Breast epithelium (tissue), 3 donors: ENCODE data around the gene BRF1.

Experiments
- POLR2AphosphoS5 ChIP-seq, 3 donors: sonication (generic); formaldehyde crosslinking; IDR thresholded peaks; one replicate each; pipeline ENCODE4 v1.6.1; 2017; ENCODE audit warnings: antibody characterized with exemption in 3 of 3
- TF ChIP-seq, protein P1 (sequence below), 3 donors: fragments of 450-650 bp; IDR thresholded peaks; one replicate each; pipeline ENCODE4 v1.5.1; 2016 to 2017; ENCODE audit warnings: antibody characterized with exemption in 3 of 3, mild to moderate bottlenecking in 3 of 3, moderate library complexity in 3 of 3

DNA sequence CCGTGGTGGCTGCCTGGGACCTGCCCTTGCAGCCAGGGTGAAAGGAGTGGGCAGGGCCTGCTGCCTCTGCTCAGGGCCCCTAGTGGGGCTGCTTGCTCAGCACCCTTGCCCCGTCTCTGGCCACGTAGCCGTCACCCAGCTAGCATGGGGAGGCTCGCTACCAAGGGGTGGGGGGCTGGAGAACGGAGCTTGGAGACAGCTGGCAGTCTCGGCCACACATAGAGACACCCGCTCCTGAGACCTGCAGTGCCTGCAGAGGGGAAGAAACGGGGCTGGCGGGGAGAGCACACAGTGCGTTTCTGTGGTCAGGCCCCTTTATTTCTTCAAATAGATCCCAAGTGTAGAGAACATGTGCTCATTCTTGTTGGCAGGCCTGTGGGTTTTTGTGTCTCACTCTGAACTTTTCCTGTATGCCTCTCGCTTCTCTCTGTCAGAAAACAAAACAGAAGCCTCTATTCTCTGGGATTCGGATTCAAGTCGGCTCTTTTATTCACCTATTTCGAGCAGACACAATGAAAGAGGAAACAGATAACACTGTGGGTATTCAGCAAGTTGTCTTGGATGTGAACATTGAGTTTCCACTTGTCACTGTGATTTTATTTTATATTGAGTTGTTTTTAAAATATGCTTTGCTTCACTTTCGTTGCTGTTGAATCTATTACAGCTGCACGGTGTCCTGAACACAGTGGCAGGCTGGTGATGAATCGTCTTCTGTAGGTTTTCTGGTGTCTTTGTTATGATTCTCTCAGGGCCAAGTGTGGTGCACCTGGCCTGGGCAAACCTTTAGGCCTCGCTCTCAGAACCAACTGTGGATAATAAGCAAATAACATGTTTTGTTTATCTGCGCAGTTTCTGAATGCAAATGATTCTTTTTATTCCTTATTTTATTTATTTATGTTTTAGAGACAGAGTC lies 40.3 kb upstream of the BRF1 start:
- TF ChIP-seq, protein P1, sequence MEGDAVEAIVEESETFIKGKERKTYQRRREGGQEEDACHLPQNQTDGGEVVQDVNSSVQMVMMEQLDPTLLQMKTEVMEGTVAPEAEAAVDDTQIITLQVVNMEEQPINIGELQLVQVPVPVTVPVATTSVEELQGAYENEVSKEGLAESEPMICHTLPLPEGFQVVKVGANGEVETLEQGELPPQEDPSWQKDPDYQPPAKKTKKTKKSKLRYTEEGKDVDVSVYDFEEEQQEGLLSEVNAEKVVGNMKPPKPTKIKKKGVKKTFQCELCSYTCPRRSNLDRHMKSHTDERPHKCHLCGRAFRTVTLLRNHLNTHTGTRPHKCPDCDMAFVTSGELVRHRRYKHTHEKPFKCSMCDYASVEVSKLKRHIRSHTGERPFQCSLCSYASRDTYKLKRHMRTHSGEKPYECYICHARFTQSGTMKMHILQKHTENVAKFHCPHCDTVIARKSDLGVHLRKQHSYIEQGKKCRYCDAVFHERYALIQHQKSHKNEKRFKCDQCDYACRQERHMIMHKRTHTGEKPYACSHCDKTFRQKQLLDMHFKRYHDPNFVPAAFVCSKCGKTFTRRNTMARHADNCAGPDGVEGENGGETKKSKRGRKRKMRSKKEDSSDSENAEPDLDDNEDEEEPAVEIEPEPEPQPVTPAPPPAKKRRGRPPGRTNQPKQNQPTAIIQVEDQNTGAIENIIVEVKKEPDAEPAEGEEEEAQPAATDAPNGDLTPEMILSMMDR (IDR thresholded peaks at IDR 0.05) = no peak
- TF ChIP-seq POLR2AphosphoS5 (IDR thresholded peaks at IDR 0.05) = no peak
